ENCODE data around the gene DDC.

DDC gene, protein sequence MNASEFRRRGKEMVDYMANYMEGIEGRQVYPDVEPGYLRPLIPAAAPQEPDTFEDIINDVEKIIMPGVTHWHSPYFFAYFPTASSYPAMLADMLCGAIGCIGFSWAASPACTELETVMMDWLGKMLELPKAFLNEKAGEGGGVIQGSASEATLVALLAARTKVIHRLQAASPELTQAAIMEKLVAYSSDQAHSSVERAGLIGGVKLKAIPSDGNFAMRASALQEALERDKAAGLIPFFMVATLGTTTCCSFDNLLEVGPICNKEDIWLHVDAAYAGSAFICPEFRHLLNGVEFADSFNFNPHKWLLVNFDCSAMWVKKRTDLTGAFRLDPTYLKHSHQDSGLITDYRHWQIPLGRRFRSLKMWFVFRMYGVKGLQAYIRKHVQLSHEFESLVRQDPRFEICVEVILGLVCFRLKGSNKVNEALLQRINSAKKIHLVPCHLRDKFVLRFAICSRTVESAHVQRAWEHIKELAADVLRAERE
- 0 reads per million in 2 donors for total RNA-seq

DNA sequence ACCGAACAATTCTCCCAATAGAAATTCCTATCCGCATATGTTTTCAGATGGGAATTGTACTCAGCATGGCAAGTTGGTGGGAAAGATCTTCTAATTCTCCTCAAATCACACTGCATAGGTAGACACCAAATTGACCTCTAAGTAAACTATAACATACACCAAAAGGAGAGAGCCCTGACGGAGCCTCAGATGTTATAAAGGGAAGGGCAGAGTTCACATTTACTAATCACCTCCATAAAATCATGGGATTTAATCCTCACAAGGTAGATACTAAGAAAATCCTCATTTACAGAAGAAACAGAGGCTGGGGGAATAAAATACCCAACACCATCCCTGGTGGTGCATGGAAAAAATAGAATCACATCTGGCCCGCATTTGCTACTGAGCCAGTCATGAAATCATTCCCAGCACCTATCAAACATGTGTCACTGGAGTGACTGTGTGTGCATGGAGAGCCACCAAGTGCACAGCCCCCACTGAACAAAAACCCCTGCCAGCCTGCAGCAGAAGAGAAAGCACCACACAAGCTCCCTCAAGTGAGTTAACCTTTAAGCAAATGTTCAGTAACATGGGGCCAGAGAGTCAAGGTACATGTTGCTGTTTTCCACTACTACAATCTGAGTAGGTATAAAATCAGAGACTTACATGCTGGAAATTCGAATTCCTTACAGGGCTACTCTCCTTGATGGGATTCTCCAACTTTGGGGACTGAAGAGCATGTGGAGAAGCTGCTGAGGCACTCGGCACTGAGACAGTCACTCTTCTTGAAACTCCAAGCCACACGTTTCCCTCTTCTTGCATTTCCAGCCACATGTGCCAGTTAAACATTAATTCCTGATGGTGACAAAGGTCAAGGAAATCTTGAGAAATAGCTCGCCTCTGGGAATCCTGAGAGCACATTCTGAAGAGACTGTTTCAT lies at the start of gene DDC:
Gene DDC (minus strand): TSS at position 766 of the 919 bp plus-strand sequence. CDS start 21,320 bp downstream, outside the sequence.
- DNase-seq = no peak

DNA sequence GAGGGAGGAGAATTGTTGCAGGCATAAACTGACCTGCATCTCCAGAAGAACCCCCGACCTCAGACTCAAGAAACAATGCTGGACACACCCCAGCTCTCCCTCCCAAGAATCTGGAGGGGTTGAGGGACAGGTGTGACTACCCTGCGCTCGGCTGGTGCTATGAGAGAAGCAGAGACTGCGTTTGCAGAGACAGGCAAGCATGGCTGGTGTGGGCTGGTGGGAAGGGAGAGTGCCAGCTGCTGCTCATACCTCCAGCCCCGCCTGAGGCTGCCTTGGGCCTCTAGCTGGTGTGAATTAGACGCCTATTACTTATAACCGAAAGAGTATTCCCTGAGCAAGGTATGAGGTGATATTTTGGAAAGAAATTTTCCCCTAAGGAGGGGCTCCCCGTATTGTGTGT lies 48.3 kb upstream of the DDC start:
- no peak for DNase-seq

DNA sequence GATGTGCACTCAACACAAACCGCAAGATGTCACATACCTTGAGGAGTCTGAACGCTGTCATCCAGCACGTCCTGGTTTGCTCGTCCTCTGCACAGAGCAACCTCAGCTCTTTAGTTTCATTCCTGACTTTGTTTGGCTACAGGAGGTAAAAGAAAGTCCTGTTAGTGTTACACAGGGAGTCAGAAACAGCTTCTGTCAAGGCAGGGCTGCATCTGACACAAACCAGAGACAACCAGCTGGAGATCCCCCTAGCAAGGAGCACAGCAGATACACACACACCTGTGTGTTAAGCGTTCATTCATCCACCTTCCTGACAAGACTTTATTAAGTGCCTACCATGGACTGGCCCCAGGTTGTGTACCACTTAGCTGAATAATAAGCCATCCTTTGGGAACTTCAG lies 47.5 kb upstream of the DDC start:
- no peak for DNase-seq

DNA sequence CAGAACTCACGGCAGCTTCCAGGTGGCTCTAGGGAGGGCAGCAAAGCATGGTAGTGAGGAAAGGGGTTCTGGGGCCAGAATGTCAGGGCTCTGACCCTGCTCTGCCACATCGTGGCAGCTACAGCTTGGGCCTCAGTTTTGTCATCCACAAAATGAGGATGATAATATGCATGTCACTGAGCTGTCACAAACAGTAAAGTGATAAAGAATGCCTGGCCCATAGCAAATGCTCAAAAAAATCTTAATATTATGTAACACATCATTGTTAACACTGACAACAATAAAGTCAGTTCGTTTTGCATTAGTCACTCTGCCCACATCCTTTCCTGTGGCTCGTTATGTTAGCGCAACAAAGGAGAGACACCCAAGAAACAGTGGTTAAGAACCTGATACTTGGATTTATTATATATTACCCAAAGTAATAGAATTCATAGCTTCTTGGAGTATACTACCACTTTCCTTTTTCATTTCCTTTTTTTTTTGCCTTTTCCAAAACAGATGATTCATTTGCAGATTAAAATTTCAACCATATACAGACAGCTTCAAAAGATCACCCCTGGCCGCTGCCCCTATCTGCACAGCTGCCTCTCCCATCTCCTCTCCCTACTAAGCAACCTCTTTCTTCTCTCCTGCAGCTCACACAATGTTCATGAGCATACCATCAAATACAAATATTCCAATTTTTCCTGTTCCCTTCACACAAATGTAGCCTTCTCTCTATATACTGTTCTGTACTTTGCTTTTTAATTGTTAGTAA lies 45.5 kb upstream of the DDC start:
- DNase-seq = peak; percentile 37

DNA sequence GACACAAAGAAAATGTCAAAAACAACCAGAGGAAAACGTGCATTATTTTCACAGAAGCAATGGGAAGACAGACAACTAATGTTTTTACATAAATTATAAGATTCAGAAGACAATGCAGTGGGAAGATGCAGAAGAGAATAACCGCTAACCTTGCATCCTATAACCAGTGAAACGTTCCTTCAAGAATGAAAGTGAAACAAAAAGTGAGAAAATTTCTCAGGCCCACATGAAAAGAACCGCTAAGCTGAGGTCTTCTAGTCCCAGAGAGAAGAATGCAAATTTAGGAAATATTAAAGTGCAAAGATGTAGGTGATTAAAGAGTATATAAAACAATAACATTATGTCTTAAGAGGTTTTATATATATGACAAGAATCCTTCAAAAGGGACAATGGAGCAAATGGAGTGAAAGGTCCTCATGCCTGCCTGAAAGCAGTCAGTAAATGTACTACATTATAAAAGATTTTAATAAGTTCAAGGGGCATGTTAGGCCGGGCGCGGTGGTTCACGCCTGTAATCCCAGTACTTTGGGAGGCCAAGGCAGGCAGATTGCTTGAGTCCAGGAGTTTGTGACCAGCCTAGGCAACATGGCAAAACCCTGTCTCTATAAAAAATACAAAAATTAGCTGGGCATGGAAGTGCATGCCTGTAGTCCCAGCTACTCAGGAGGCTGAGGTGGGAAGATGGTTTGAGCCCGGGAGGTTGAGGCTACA lies 43.1 kb upstream of the DDC start:
- DNase-seq = no peak

DNA sequence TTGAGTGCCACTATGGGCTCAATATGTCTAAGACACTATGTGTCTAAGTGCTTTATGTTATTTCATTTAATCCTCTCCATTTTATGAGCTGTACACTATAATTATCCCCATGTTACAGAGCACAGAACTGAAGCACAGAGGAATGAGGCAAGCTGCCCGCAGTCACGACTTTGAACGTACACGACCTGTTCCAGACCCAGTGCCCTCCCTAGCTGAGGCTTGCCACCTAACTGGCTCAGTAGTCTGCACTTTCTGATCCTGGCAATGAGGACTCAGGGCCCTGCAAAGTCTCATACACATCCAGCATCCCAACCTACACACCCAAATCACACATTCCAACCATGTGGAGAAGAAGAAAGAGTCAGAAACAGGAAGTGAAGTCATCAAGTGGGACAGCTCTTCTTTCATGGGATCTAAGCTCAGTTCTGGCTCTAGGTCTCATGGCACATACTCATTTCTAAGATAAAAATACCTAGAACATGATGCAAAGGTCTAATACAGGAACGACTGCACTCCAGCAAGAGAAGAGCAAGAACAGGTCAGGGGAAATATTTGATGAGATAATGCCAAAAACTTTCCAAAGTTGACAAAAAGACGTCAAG lies 42.4 kb upstream of the DDC start:
- no peak for DNase-seq

DNA sequence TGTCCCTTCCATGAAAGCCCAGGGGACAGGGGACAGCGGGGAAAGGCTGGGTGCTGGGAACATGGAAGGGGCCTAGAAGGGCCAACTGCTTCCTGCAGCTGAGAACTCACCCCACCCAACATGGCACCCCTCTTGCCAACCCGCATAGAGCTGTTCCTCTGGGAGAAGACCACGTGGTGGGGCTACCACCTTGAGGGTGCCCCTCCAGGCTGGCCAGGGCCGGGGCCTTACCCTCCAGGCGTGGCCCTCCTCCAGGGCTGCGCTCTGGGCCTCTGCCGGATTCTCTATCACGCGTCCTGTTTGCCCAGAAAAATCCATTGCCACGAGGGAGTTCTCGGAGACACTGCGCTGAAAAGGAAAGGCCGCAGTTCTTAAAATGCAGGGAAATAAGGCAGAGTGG lies 39.9 kb upstream of the DDC start:
- DNase-seq = no peak

DNA sequence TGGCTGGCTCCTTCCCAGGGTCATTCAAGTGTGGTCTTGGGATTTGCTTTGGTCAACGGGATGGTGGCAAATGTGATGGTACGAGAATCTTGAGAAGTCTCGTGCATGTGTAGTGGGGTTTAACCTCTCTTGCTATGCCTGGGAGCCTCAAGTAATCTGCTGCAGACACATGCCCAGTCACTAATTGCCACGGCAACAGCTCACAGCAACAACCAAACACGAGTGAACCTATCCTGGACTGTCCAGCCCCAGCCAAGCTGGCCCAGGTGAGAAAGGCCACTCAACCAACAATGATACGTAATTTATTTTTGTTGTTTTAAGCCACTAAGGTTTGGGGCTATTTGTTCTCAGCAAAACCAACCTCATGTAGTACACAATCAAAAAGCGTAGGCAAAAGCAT lies 38.1 kb upstream of the DDC start:
- DNase-seq = no peak

DNA sequence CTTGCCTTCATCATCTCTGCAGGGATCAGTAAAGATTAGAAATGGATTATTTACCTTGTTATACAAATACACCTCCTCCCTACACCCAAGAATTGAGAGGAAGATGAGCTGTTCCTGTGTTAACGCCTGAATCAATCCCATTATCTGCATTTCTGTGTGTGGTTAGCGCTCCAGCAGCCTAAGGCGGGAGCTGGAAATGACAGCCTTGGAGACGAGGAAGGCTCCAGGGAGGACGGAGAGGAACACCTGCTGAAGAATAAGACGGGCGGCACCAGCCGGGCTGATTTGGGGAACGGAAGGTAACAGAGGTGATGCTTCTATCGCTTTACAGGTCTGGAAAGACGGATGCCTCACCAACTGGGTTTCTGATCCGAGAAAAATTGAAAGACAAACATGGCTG lies 34.2 kb upstream of the DDC start:
- no peak for DNase-seq

DNA sequence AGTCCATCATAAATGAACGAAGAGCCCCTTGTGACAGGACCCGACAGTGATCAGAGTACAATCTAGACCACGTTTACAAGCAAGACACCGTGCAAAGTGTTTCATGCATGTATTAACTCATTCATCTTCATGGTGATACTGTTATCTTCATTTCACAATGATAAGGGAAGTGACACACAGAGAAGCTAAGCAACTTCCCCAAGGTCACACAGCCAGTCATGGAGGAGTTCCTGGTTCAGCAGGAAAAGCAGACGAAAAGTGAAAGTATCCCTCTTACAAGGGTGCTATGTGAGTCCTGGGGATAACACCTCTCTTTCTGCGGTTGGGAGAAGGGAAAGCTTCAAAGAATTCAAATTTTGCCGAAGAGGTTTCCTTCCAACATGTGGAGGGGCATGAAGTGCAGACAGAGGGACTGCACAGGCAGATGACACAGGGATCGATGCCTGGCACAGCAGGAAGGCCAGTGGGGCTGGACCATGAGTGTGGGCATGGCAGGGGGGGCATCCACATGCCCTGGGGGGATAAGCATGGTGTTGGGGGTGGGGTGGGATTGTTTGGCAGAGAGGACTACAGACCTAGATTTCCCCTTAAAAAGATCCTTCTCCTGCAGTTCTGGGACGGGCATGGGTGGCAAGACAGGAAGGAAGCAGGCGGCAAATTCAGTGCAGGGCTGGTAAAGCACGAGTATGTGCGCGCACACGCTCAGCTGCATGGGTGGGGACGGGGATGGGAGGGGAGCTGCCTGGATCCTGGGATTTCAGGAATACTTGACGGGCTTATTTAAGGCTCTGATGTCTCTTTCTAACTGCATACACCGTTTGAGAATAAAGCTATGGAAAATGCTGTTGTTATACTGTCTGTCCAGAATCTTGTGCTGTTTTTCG lies 33.5 kb upstream of the DDC start:
- no peak for DNase-seq

DNA sequence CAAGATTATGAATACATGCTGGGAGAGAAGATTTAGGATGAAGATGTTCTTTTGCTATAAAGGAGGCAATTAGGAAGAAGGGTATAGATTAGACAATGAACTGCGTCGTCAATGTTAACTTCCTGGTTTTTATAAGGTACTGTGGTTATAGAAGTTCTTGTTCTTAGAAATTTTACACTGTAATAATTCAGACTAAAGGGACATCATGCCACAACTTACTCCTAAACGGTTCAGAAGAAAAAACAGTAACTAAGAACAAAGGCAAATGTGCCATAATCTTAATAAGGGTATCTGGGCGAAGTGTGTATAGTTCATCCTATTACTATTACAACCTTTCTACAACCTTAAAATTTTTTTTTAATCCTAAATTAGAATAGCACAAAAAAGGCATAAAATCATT lies 31.3 kb upstream of the DDC start:
- no peak for DNase-seq

DNA sequence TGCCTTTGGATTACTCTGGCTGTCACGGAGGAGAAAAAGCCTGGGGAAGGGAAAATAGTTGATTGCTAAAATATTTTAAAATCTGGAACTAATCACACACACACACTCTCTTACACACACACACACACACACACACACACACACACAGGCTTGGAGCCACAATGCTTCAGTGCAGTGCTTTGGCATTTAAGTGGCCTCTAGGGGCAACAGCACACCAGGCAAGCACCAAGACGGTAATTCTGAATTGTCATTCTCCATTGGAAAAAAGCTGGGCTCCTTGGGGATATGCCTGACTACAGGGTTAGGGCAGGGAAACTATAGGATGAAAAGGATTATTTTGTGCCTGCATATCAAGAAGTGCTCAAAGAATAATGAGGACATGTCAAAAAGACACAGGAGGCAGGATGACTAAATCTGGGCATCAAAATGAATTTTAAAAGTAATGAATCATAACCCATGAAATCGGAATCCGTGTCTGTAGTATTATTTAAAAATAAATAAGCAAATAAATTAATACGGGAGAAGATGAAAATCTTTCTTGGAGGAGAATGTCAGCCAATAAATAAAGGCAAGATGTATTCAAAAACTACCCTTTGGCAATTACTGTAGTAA lies 30.4 kb upstream of the DDC start:
- no peak for DNase-seq

DNA sequence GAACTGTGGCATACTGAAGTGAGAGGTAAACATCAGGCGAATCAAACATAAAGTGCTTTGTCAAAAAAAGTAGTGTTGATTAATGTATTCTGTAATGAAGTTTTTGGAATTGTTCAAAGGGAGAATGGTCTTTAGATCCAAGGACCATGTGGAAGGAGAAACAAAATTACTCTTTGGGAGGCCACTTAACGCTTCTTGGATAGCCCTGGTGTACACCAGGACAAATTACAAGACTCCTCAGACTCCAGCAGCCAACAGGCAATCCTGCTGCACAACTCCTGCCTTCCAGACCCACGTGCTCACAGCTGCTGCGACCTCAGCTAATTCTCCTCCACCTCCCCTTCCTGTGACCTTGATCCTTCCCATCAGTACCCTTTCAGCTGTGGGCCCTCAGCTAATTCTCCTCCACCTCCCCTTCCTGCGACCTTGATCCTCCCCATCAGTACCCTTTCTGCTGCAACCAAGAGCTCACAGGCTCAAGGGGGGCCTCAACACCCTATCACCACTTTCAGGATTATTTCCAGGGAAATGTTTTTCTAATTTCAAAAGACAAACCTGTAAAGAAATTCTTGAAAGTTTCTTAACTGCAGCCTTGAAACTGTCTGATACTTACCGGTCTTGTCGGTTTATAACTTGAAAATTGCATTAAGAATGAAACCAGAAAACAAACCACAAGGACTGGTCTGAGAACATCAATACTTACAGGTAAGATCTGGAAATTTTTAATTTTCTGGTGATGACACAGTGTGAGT lies 29.7 kb upstream of the DDC start:
- no peak for DNase-seq

DNA sequence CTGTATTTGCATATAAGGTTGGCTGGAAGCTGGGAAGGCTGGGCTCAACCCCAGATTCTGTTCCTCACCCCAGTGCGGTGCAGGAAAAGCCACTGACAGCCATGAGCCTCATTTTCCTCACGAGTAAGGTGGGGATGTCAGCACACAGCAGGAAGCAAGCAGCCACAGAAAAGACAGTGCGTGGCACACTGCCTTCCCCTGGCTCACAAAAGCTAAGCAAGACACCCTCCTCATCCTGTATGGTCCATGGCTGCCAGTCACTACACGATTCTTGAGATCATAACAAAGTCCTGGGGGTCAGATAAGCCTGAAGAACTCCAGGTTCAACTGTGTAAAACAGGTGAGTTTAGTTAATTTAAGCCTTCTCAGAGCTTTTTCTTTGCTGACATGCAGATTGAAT lies 28.9 kb upstream of the DDC start:
- no peak for DNase-seq

DNA sequence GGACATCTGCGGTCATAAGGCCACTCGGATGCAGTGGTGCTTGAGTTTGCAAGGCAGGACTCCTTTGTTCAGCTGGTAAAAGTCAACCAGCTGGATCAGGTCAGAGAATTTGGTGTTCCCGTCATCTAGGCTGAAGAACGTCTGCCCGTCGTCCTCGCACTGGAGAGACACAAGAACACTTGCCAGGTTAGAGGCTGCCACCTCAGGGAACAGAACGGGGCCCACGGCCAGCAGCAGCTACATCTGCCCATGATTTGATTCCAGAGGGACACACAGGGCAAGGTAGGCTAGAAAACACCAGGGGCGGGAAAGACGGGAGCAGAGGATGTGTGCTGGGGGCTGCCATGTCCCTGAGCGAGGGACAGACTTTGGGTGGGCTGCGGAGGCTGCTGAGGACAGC lies 27.7 kb upstream of the DDC start:
- DNase-seq = no peak

DNA sequence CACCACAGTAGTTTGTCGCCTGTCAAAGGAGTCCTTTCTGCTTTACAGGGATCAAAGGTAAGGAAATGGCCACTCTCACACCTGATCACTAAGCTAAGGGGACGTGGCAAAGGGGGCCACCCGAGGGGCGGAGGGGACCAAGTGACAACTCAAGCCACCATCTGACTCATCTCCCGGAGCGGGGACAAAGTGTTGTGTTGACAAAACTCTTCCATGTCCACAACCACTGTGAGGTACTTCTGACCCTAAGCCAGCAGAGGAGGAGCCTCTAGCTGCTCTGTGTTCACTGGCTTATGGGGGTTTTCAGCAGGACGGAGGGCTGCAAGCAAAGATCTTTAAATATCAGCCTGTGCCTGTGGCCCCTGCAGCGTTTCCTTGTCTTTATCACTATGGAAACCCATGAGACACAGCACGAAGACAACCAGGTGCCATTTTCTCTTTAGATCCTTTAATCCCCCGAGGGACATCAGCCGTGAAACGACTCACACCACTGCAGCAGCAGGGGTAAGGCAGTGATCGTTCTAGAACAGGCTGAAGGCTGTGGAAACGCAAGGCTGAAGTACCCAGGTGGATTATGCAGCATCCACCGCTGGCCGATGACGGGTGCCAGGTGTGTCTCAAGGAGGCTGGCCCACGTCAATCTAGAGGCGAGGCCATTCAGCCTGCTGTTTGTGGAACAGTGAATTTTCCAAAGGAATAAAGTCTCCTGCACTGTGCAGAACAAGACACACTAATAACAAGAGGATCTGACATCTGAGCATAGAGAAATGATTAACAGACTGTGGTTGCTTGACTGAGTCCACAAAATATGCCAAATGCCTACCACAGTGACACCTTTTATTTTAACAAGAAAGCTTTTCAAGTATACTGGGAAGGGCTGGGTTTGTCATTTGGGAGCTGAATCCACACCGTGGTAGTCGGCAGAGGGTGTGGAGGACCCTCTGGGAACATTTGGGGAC lies 26.6 kb upstream of the DDC start:
- no peak for DNase-seq

DNA sequence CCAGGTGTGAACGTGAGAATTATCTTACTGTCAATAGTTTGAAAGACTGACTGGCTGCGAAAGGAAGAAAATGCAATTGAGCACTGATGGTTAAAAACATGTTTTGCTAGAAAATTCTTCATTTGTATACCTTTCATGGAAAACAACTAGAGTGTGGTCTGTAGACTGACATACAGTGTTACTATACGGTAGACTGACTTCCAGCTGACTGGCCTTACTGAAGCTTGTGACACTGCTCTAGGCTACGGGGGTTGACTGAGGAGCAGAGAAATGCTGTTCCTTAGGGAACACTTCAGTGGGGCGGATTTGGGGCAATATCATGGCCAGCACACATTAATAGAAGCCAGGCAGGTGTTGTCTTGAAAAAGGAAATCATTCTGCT lies 25.9 kb upstream of the DDC start:
- no peak for DNase-seq

DNA sequence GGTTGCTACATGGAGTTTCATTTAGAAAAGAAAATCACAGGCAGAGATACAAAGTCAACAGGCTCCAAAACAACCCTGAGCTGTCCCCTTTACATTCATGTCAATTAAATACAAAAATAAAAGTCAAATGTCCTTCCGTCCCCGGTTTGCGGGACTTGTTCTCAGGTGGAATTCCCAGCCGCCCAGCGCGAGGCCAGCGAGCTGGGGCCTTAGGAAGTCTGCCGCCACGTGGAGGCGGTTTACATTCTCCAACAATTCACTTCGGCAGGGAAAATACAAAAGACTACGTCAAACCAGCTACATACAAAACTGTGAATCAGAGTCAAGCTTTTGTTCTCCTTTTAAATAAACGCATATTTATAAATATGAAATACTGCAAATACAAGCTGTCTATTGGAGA lies 25.3 kb upstream of the DDC start:
- DNase-seq = no peak

All from T-helper 9 cell (primary cell).